HG03469 (cell line): ENCODE results near the gene DIRAS1.

Experiments
- ATAC-seq: cut with Tn5 transposase; IDR thresholded peaks from one replicate; pipeline ENCODE4 v1.9.1; 2021; ENCODE audit warnings: mild to moderate bottlenecking, moderate library complexity, moderate number of reproducible peaks; ENCODE audit not compliant: unreplicated experiment

The DIRAS1 gene

GRCh38 chr19:2720777-2721569, at the start of gene DIRAS1:
Gene DIRAS1, minus strand, starts transcription at chr19:2721372. Its CDS starts 3,566 bp downstream, at chr19:2717806.
- no peak for ATAC-seq

- ATAC-seq = no peak
These were observed 49.2 kb upstream of the DIRAS1 start for GRCh38 chr19:2770055-2771013.

- no peak for ATAC-seq
These were observed 48.0 kb upstream of the DIRAS1 start for GRCh38 chr19:2769218-2769617.

GRCh38 chr19:2768365-2769132, 47.4 kb upstream of the DIRAS1 start:
- no peak for ATAC-seq

- no peak for ATAC-seq
These were observed 46.5 kb upstream of the DIRAS1 start for GRCh38 chr19:2767688-2768087.

GRCh38 chr19:2766594-2767372, 45.6 kb upstream of the DIRAS1 start:
- ATAC-seq = no peak

GRCh38 chr19:2765376-2765775, 44.2 kb upstream of the DIRAS1 start:
- no peak for ATAC-seq

GRCh38 chr19:2764945-2765344, 43.8 kb upstream of the DIRAS1 start:
- no peak for ATAC-seq

- ATAC-seq = no peak
These were observed 42.5 kb upstream of the DIRAS1 start for GRCh38 chr19:2763687-2764086.

GRCh38 chr19:2762783-2763496, 41.8 kb upstream of the DIRAS1 start:
- no peak for ATAC-seq

GRCh38 chr19:2761876-2762782, 41.0 kb upstream of the DIRAS1 start:
- no peak for ATAC-seq

- ATAC-seq = no peak
These were observed 40.1 kb upstream of the DIRAS1 start for GRCh38 chr19:2761309-2761677.

- no peak for ATAC-seq
These were observed 38.8 kb upstream of the DIRAS1 start for GRCh38 chr19:2759965-2760364.

- no peak for ATAC-seq
These were observed 38.2 kb upstream of the DIRAS1 start for GRCh38 chr19:2759362-2759761.

- ATAC-seq = no peak
These were observed 37.6 kb upstream of the DIRAS1 start for GRCh38 chr19:2758601-2759313.

GRCh38 chr19:2756921-2757881, 36.0 kb upstream of the DIRAS1 start:
- ATAC-seq = no peak

- ATAC-seq = no peak
These were observed 35.3 kb upstream of the DIRAS1 start for GRCh38 chr19:2756477-2756876.
